Measurements from ENCODE around the gene KIF26B. TPM values are rescaled to one million over a fixed set of nuclear protein-coding genes. Genes with fewer than 3 reads are reported as not detected.

The KIF26B gene
- polyA plus RNA-seq, 1 donor (not counting 4 experiments of a cell fraction or from before 2014, with no cell fraction given), result 0.58 TPM

DNA sequence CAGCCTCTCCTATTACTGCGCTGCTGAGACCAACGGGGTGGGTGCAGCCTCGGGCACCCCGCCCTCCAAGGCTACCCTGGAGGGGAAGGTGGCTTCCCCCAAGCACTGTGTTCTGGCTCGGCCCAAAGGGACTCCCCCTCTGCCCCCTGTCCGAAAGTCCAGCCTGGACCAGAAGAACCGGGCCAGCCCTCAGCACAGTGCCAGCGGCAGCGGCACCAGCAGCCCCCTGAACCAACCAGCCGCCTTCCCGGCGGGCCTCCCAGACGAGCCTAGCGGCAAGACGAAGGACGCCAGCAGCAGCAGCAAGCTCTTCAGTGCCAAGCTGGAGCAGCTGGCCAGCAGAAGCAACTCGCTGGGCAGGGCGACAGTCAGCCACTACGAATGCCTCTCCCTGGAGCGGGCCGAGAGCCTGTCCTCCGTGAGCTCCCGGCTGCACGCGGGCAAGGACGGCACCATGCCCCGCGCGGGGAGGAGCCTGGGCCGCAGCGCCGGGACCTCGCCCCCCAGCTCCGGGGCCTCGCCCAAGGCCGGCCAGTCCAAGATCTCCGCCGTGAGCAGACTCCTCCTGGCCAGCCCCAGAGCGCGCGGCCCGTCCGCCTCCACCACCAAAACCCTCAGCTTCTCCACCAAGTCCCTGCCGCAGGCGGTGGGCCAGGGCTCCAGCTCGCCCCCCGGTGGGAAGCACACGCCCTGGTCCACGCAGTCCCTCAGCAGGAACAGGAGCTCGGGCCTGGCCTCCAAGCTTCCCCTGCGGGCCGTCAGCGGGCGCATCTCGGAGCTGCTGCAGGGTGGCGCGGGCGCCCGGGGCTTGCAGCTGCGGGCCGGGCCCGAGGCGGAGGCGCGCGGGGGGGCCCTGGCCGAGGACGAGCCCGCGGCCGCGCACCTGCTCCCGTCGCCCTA, 533.1 kb downstream of the KIF26B start:
- no peak for TF ChIP-seq EZH2 (IDR thresholded peaks at IDR 0.05; ENCODE audit: low read length)
- TF ChIP-seq, protein P1, sequence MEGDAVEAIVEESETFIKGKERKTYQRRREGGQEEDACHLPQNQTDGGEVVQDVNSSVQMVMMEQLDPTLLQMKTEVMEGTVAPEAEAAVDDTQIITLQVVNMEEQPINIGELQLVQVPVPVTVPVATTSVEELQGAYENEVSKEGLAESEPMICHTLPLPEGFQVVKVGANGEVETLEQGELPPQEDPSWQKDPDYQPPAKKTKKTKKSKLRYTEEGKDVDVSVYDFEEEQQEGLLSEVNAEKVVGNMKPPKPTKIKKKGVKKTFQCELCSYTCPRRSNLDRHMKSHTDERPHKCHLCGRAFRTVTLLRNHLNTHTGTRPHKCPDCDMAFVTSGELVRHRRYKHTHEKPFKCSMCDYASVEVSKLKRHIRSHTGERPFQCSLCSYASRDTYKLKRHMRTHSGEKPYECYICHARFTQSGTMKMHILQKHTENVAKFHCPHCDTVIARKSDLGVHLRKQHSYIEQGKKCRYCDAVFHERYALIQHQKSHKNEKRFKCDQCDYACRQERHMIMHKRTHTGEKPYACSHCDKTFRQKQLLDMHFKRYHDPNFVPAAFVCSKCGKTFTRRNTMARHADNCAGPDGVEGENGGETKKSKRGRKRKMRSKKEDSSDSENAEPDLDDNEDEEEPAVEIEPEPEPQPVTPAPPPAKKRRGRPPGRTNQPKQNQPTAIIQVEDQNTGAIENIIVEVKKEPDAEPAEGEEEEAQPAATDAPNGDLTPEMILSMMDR (optimal IDR thresholded peaks at IDR 0.05 in 1 of 3, IDR thresholded peaks at IDR 0.05 in 1 of 3, conservative IDR thresholded peaks at IDR 0.05 in 1 of 3; ENCODE audit: extremely low read depth in 1 of 3, insufficient read depth in 2 of 3, low read length in 3 of 3), result no peak
- H3K79me2 ChIP-seq (ENCODE audit: control insufficient read depth, insufficient read depth, low read length), result no peaks in the 10 kb centered on the region
- H3K9ac ChIP-seq (ENCODE audit: control insufficient read depth, extremely low read depth, insufficient read depth, low read length), result no peak overlapping the region
- no peak overlapping the region for H2AFZ ChIP-seq (ENCODE audit: control insufficient read depth, low read length)
- H3K9me3 ChIP-seq (ENCODE audit: control insufficient read depth, low read depth, low read length), result peaks cover 2% of the 10 kb centered on the region
- no peak overlapping the region for H3K27ac ChIP-seq (ENCODE audit: control insufficient read depth, insufficient read depth, low read length)
- H4K20me1 ChIP-seq (ENCODE audit: control insufficient read depth, extremely low read depth, insufficient read depth, low read length), result no peaks in the 10 kb centered on the region
- no peak overlapping the region for H3K4me3 ChIP-seq (ENCODE audit: control insufficient read depth in 2 of 3, extremely low read depth in 1 of 3, insufficient read depth in 2 of 3, low read depth in 1 of 3, low read length in 3 of 3)
- DNase-seq (ENCODE audit: low read depth, low spot score) (no peak), FAIRE-seq (no peak)
- H3K27me3 ChIP-seq (ENCODE audit: control insufficient read depth, extremely low read depth, insufficient read depth, low read length), result no peaks in the 10 kb centered on the region
- H3K4me1 ChIP-seq (ENCODE audit: control insufficient read depth, extremely low read depth, insufficient read depth, low read length), result no peaks in the 10 kb centered on the region
- dilution Hi-C loops (cut with MboI; ENCODE audit: extremely low pct_ligation_motif_present, low sequenced_read_pairs), result no loop called here
- no peaks in the 10 kb centered on the region for H3K36me3 ChIP-seq (ENCODE audit: control insufficient read depth in 2 of 2, extremely low read depth in 1 of 2, insufficient read depth in 2 of 2, low read length in 2 of 2)
- no peak overlapping the region for H3K4me2 ChIP-seq (ENCODE audit: control insufficient read depth, extremely low read depth, insufficient read depth, low read depth, low read length)
- no peaks in the 10 kb centered on the region for H3K9me1 ChIP-seq (ENCODE audit: control insufficient read depth, extremely low read depth, insufficient read depth, low read length)

- Histone ChIP-seq H3K36me3 (ENCODE audit: control insufficient read depth in 2 of 2, extremely low read depth in 1 of 2, insufficient read depth in 2 of 2, low read length in 2 of 2) (no peaks in the 10 kb centered on the region), H3K9me3 (ENCODE audit: control insufficient read depth, low read depth, low read length) (peaks cover 2% of the 10 kb centered on the region), H3K9ac (ENCODE audit: control insufficient read depth, extremely low read depth, insufficient read depth, low read length) (no peak overlapping the region), H3K9me1 (ENCODE audit: control insufficient read depth, extremely low read depth, insufficient read depth, low read length) (no peaks in the 10 kb centered on the region), H3K4me2 (ENCODE audit: control insufficient read depth, extremely low read depth, insufficient read depth, low read depth, low read length) (no peak overlapping the region), H4K20me1 (ENCODE audit: control insufficient read depth, extremely low read depth, insufficient read depth, low read length) (no peaks in the 10 kb centered on the region), H2AFZ (ENCODE audit: control insufficient read depth, low read length) (no peak overlapping the region), H3K79me2 (ENCODE audit: control insufficient read depth, insufficient read depth, low read length) (no peaks in the 10 kb centered on the region), H3K27ac (ENCODE audit: control insufficient read depth, insufficient read depth, low read length) (no peak overlapping the region), H3K4me3 (ENCODE audit: control insufficient read depth in 2 of 3, extremely low read depth in 1 of 3, insufficient read depth in 2 of 3, low read depth in 1 of 3, low read length in 3 of 3) (no peak overlapping the region), H3K4me1 (ENCODE audit: control insufficient read depth, extremely low read depth, insufficient read depth, low read length) (no peaks in the 10 kb centered on the region), H3K27me3 (ENCODE audit: control insufficient read depth, extremely low read depth, insufficient read depth, low read length) (no peaks in the 10 kb centered on the region)
- DNase-seq (ENCODE audit: low read depth, low spot score) (no peak), FAIRE-seq (no peak)
- dilution Hi-C loops (cut with MboI; ENCODE audit: extremely low pct_ligation_motif_present, low sequenced_read_pairs), result no loop called here
- no peak for TF ChIP-seq EZH2 (IDR thresholded peaks at IDR 0.05; ENCODE audit: low read length)
- TF ChIP-seq, protein P1 (optimal IDR thresholded peaks at IDR 0.05 in 1 of 3, IDR thresholded peaks at IDR 0.05 in 1 of 3, conservative IDR thresholded peaks at IDR 0.05 in 1 of 3; ENCODE audit: extremely low read depth in 1 of 3, insufficient read depth in 2 of 3, low read length in 3 of 3), result no peak
Measured at GRCh38 chr1:245688536-245689453, 534.0 kb downstream of the KIF26B start.
